CD8-positive, alpha-beta memory T cell (primary cell): ENCODE data around the gene SCART1. TPM values are rescaled to one million over a fixed set of nuclear protein-coding genes. Genes with fewer than 3 reads are reported as not detected.
"Not testable (repeated sequence)": the region's sequence is repeated elsewhere in the genome, so short reads cannot be mapped to it uniquely, and the experiment has no call there.

Source experiments
- CTCF ChIA-PET: fragments of 350-600 bp; sonication (Branson Sonifier 250); formaldehyde crosslinking; loops from one replicate; lab custom pipeline; 2021; ENCODE audit warnings: antibody characterized with exemption; lab: Charles Lee
- POLR2A ChIA-PET: fragments of 350-600 bp; sonication (Branson Sonifier 250); formaldehyde crosslinking; loops from one replicate; lab custom pipeline; 2021; ENCODE audit warnings: antibody characterized with exemption; lab: Charles Lee
- DNase-seq, 5 donors: peaks; one replicate each; pipeline versions ENCODE4 v3.0.0 to v3.0.0-alpha.2; 2020 to 2022; ENCODE audit warnings: mixed read lengths in 1 of 5
- H3K27ac ChIP-seq: one replicate; pipeline ENCODE4 v1.7.0; 2013; ENCODE audit warnings: low read depth, mild to moderate bottlenecking, low read length, moderate library complexity
- H3K27me3 ChIP-seq: 2 replicates; pipeline ENCODE4 v1.7.0; 2013; ENCODE audit warnings: low read length, mild to moderate bottlenecking; ENCODE audit not compliant: insufficient read depth, poor library complexity, severe bottlenecking
- H3K36me3 ChIP-seq: 2 replicates; pipeline ENCODE4 v1.7.0; 2013; ENCODE audit warnings: mild to moderate bottlenecking, low read length, moderate library complexity; ENCODE audit not compliant: insufficient read depth
- H3K4me1 ChIP-seq: 2 replicates; pipeline ENCODE4 v1.7.0; 2013; ENCODE audit warnings: mild to moderate bottlenecking, low read length, moderate library complexity; ENCODE audit not compliant: insufficient read depth
- H3K4me3 ChIP-seq: 2 replicates; pipeline ENCODE4 v1.7.0; 2013; ENCODE audit warnings: mild to moderate bottlenecking, low read length
- H3K9me3 ChIP-seq: 2 replicates; pipeline ENCODE4 v1.7.0; 2013; ENCODE audit warnings: mild to moderate bottlenecking, low read length
- H3K27ac Mint-ChIP-seq, 8 donors: one replicate each; pipeline ENCODE4 v1.8.0; 2020 to 2021; ENCODE audit warnings: mixed read lengths in 8 of 8, mild to moderate bottlenecking in 6 of 8, inconsistent platforms in 3 of 8, moderate library complexity in 3 of 8
- H3K27me3 Mint-ChIP-seq, 2 donors: one replicate each; pipeline ENCODE4 v1.8.0; 2020 to 2021; ENCODE audit warnings: mixed read lengths in 2 of 2, mild to moderate bottlenecking in 1 of 2, moderate library complexity in 1 of 2
- H3K36me3 Mint-ChIP-seq, 3 donors: one replicate each; pipeline ENCODE4 v1.8.0; 2020 to 2021; ENCODE audit warnings: mixed read lengths in 3 of 3, inconsistent platforms in 1 of 3, mild to moderate bottlenecking in 1 of 3
- H3K4me1 Mint-ChIP-seq, 3 donors: one replicate each; pipeline ENCODE4 v1.8.0; 2020 to 2021; ENCODE audit warnings: mixed read lengths in 3 of 3, inconsistent platforms in 1 of 3, mild to moderate bottlenecking in 1 of 3
- H3K4me3 Mint-ChIP-seq, 7 donors: one replicate each; pipeline ENCODE4 v1.8.0; 2020 to 2021; ENCODE audit warnings: mixed read lengths in 7 of 7, mild to moderate bottlenecking in 6 of 7, moderate library complexity in 4 of 7, inconsistent platforms in 2 of 7
- H3K9me3 Mint-ChIP-seq, 5 donors: one replicate each; pipeline ENCODE4 v1.8.0; 2020 to 2022; ENCODE audit warnings: mixed read lengths in 5 of 5, mild to moderate bottlenecking in 3 of 5, moderate library complexity in 2 of 5, inconsistent platforms in 1 of 5
- polyA plus RNA-seq: library from polyadenylated mRNA; unstranded; fragments of 300-500 nt; fragmentation: Illumina TruSeq; gene quantifications from one replicate; pipeline ENCODE4 v1.2.3, GENCODE V29; 2021
- total RNA-seq, 2 experiments: library from RNA; stranded (reverse); gene quantifications; one replicate each; pipeline ENCODE4 v1.2.3, GENCODE V29; 2021

SCART1 gene
- total and polyA plus RNA-seq, 3 experiments from 2014 or later: 1.4 to 3.2 (median 1.5) TPM

- H3K36me3 Mint-ChIP-seq: peaks cover 0 to 12% (median 2%) of the 10 kb centered on the region in 3 donors
- H3K27me3 Mint-ChIP-seq, H3K4me3 Mint-ChIP-seq, H3K4me1 Mint-ChIP-seq, H3K4me1 ChIP-seq, H3K9me3 Mint-ChIP-seq, H3K27ac Mint-ChIP-seq, CTCF ChIA-PET, DNase-seq, H3K27me3 ChIP-seq, POLR2A ChIA-PET, H3K36me3 ChIP-seq, H3K9me3 ChIP-seq, H3K4me3 ChIP-seq, H3K27ac ChIP-seq: not testable (repeated sequence)
Measured at GRCh38 chr10:133424102-133424501, 29.6 kb upstream of the SCART1 start.

GRCh38 chr10:133424601-133425000, 29.1 kb upstream of the SCART1 start, which contains the start of gene SPRN:
TSS of gene SPRN (minus strand) at chr10:133424625. CDS start at chr10:133423681, 944 bp downstream.
- H3K4me1 ChIP-seq, H3K27me3 Mint-ChIP-seq, H3K36me3 Mint-ChIP-seq, H3K9me3 ChIP-seq, H3K36me3 ChIP-seq, POLR2A ChIA-PET, H3K27ac ChIP-seq, H3K27me3 ChIP-seq, DNase-seq, H3K27ac Mint-ChIP-seq, CTCF ChIA-PET, H3K4me1 Mint-ChIP-seq, H3K4me3 ChIP-seq: not testable (repeated sequence)
- Mint-ChIP-seq H3K4me3 (peak within 1 kb of the TSS in 4 of 7 donors; percentile 35 to 89 (median 50)), H3K9me3 (peaks cover 0 to 14% (median 9%) of the 10 kb centered on the region in 5 donors)

- POLR2A ChIA-PET: interaction anchor here (0.6 kb wide), 1 partner anchor 56 kb away, joined by 5 read pairs; no protein-coding TSS in a partner anchor
Measured at GRCh38 chr10:133429571-133429970, 24.2 kb upstream of the SCART1 start.

GRCh38 chr10:133431888-133432613, 21.7 kb upstream of the SCART1 start:
- CTCF ChIA-PET, H3K27ac Mint-ChIP-seq, H3K27me3 ChIP-seq, DNase-seq, POLR2A ChIA-PET, H3K4me1 Mint-ChIP-seq, H3K36me3 ChIP-seq, H3K9me3 ChIP-seq, H3K4me3 Mint-ChIP-seq, H3K4me1 ChIP-seq, H3K27me3 Mint-ChIP-seq, H3K27ac ChIP-seq, H3K4me3 ChIP-seq, H3K36me3 Mint-ChIP-seq: not testable (repeated sequence)
- peaks cover 0 to 19% (median 9%) of the 10 kb centered on the region in 5 donors for H3K9me3 Mint-ChIP-seq

More at GRCh38 chr10:133429571-133429970, 24.2 kb upstream of the SCART1 start:
- H3K36me3 ChIP-seq, H3K27me3 ChIP-seq, H3K27me3 Mint-ChIP-seq, H3K36me3 Mint-ChIP-seq, DNase-seq, H3K4me3 ChIP-seq, H3K27ac ChIP-seq, H3K27ac Mint-ChIP-seq, CTCF ChIA-PET, H3K4me1 ChIP-seq, H3K4me3 Mint-ChIP-seq, H3K4me1 Mint-ChIP-seq, H3K9me3 ChIP-seq: not testable (repeated sequence)
- H3K9me3 Mint-ChIP-seq: peaks cover 0 to 17% (median 9%) of the 10 kb centered on the region in 5 donors

GRCh38 chr10:133432789-133433188, 21.0 kb upstream of the SCART1 start:
- peaks cover 0 to 19% (median 9%) of the 10 kb centered on the region in 5 donors for H3K9me3 Mint-ChIP-seq
- not testable (repeated sequence) for H3K4me1 Mint-ChIP-seq

GRCh38 chr10:133438711-133439273, 15.0 kb upstream of the SCART1 start:
- ChIA-PET CTCF (interaction anchor here (0.6 to 2.9 kb wide), 2 partner anchors 110 to 137 kb away, joined by 3 to 11 read pairs; no protein-coding TSS in a partner anchor), POLR2A (no interaction called here)
- H3K4me3 Mint-ChIP-seq: peak overlapping the region in 5 of 7 donors; percentile 1 to 33 (median 12)
- no peak overlapping the region for H3K4me3 ChIP-seq
- H3K27ac ChIP-seq: no peak overlapping the region
- peak overlapping the region in 4 of 8 donors; percentile 13 to 56 (median 32) for H3K27ac Mint-ChIP-seq
- H3K36me3 ChIP-seq: no peaks in the 10 kb centered on the region
- H3K4me1 ChIP-seq: peaks cover 7% of the 10 kb centered on the region
- H3K36me3 Mint-ChIP-seq: peaks cover 0 to 14% (median 1%) of the 10 kb centered on the region in 3 donors
- H3K27me3 ChIP-seq: no peaks in the 10 kb centered on the region
- H3K9me3 ChIP-seq: no peaks in the 10 kb centered on the region
- peaks cover 29 to 33% (median 33%) of the 10 kb centered on the region in 3 donors for H3K4me1 Mint-ChIP-seq
- peaks cover 0 to 5% (median 3%) of the 10 kb centered on the region in 5 donors for H3K9me3 Mint-ChIP-seq
- peak in 1 of 5 donors; percentile 22 for DNase-seq
- peaks cover 10 to 12% of the 10 kb centered on the region in 2 donors for H3K27me3 Mint-ChIP-seq

More at GRCh38 chr10:133432789-133433188, 21.0 kb upstream of the SCART1 start:
- CTCF ChIA-PET, H3K36me3 ChIP-seq, H3K36me3 Mint-ChIP-seq, H3K27me3 ChIP-seq, H3K4me3 ChIP-seq, H3K4me1 ChIP-seq, H3K27ac Mint-ChIP-seq, DNase-seq, H3K4me3 Mint-ChIP-seq, H3K27ac ChIP-seq, H3K9me3 ChIP-seq, POLR2A ChIA-PET: not testable (repeated sequence)
- H3K27me3 Mint-ChIP-seq: peaks cover 8 to 13% of the 10 kb centered on the region in 2 donors

- POLR2A ChIA-PET: no interaction called here
- peak in 1 of 5 donors; percentile 40 for DNase-seq
- peak overlapping the region in 4 of 8 donors; percentile 18 to 87 (median 56) for H3K27ac Mint-ChIP-seq
- Histone ChIP-seq H3K36me3 (no peaks in the 10 kb centered on the region), H3K9me3 (no peaks in the 10 kb centered on the region), H3K27ac (no peak overlapping the region), H3K4me3 (no peak overlapping the region), H3K27me3 (no peaks in the 10 kb centered on the region), H3K4me1 (peaks cover 7% of the 10 kb centered on the region)
- H3K36me3 Mint-ChIP-seq: peaks cover 0 to 14% (median 1%) of the 10 kb centered on the region in 3 donors
- CTCF ChIA-PET: no interaction called here
- H3K4me3 Mint-ChIP-seq: peak overlapping the region in 3 of 7 donors; percentile 3 to 33 (median 6)
- H3K4me1 Mint-ChIP-seq: peaks cover 29 to 33% (median 33%) of the 10 kb centered on the region in 3 donors
- peaks cover 10 to 14% of the 10 kb centered on the region in 2 donors for H3K27me3 Mint-ChIP-seq
- H3K9me3 Mint-ChIP-seq: peaks cover 0 to 6% (median 3%) of the 10 kb centered on the region in 5 donors
Measured at GRCh38 chr10:133439517-133440461, 14.0 kb upstream of the SCART1 start.
